Ecto neural progenitor cell (in vitro differentiated cells): ENCODE results near the gene CDKAL1.

Source experiments
- DNase-seq: peaks from one replicate; pipeline ENCODE4 v3.0.0-alpha.2; 2018; ENCODE audit warnings: low spot score

CDKAL1 gene

GRCh38 chr6:21263531-21264287 is 729.5 kb downstream of the CDKAL1 start:
- no peak for DNase-seq

GRCh38 chr6:21264288-21265033 is 730.2 kb downstream of the CDKAL1 start:
- no peak for DNase-seq

DNA sequence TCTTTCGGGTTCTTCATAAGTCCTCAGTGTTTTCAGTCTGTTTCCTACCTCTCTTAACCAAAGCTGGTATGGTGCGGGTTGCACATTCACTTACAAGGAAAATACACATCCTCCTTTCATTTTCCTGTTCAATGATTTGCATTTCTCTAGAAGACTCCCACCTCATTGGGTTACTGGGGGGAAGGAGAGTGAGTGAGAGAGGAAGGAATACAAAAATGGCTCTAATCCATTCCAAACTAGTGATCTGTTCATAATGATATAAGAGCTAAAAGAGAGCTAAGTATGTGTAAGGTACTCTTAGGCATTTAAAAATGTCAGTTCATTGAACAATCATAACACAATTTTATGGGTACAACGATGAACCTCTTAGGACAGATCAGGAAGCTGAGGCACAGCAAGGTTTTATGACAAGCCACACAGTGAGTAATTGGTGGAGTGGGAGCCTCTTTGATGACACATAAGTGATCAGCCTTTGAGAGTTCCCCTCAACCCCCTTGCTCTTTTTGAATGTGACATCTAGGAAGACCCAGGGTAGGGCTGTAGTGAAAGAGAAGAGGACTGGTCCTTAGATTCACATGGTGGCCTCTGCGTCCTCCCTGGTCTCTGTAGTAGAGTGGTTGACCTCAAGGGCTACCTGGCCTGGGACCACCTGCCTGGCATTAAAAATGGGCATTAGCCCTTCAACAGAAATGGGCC is 730.9 kb downstream of the CDKAL1 start:
- DNase-seq, result no peak

DNA sequence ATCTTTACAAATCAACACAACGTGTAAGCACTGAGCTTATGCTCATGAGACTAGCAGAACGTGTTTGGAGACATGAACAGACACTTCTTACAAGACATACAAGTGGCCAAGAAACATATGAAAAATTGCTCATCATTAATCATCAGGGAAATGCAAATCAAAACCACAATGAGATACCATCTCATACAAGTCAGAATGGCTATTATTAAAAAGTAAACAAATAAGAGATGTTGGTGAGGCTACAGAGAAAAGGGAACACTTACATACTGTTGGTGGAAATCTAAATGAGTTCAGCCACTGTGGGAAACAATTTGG is 731.4 kb downstream of the CDKAL1 start:
- DNase-seq, result no peak

DNA sequence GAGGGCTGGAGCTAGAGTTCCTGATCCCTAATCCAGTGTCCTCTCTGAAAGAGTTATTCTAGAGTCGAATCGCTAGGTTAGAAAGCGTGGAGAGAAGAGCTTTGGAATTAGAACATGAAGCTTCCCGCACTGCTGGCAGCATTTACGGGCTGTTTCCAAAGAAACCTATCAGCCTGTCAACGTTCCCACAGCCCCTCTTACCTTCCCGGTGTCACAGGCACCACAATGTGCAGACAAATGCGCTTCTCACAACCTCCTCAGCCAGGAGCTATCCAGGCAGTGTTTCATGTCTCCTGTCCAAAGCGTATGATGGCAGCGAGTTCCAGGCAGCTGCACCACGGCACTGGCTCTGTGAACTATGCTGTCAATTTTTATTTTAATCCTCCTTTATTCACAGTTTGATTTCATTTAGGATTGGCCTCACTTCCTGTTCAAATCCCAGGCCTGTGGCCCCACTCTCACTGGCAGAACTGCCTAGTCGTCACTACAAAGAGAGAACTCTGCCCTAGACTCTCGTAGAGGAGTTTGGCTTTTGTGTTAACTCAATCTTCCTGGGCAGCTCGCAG is 736.5 kb downstream of the CDKAL1 start:
- no peak for DNase-seq

GRCh38 chr6:21271428-21272155 is 737.3 kb downstream of the CDKAL1 start:
- no peak for DNase-seq

DNA sequence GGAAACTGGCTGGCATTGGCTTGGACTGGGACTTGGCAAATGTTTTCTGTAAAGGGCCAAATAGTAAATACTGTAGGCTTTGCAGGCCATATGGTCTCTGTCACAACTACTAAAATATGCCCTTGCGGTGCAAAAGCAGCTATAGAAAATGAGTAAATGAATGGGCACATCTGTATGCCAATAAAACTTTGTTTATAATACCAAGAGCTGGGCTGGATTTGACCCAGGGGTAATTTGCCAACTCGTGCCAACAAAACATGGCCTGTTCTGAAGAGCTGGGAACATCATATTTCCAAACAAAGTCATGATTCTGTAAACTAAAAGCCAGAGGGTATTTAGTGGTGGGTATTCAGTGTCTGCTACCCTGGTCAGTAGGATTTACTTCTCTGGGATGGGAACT is 739.2 kb downstream of the CDKAL1 start:
- DNase-seq, result no peak

DNA sequence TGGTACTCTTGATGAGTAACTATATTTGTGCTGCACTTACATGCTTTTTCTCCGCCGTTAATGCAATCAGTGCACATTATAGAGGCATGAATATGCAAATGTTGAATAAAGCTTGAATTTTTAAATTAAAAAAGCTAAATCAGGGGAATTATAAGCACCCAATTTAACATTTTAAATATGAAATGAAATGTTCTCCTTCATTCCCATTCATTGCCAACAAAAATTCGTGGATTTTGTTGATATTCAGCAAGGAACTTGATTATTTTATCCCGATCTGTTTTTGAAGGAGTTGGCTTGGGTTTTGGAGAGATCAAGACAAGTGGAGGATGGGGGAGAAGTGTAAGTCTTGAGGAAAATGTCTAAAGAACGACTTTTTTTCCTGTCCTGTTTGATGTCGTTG is 740.6 kb downstream of the CDKAL1 start:
- no peak for DNase-seq

DNA sequence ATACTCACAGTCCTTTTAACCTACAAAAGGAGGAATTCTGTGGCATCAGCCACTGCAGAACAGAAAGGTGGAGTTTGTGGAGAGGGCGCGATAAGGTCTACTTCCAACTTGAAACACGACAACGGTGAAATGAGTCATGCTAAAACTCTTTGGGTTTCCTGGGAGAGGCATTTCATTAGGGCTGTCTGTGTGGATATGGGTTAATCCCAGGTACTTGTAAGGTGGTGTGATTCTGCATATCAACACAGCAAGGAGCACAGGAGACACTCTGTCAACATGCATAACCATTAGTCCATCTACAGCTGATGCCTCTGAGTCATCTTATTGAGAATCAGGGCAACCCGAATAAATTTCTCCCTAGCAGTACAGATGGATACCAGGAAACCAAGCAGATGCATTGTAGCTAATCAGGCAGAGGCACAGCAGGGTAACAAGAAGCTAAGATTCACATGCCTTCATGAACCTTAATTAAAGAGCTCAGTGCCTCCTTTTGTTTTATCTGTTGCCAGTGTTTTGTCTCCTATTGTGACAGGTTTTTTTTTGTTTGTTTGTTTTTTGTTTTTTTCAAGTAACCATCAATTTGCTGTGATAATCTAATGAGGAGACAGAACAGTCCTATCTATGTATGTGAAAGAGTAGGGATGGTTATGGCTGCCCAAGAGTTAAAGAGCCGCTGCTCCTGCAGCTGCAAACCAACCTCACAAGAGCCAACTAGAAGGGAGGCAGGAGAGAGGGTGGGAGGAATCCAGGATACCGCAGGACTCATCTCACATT is 743.5 kb downstream of the CDKAL1 start:
- no peak for DNase-seq

DNA sequence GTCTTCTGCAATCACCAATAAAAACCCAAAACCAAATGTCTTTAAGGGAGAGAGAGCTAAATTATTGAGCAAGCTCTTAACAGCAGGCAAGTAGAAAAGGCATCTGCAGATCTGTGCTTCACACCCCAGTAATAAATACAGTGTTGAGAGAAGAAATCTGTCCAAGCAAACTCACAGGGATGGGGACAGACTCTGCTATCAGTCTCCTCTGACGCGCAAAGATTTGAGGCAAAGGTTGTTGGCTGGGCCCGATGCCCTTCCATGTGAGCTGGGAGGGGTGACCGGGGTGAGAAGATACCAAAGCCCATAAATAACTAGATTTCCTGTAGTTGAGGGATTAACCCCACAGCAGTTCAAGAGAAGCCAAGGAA is 744.1 kb downstream of the CDKAL1 start:
- no peak for DNase-seq

GRCh38 chr6:21279619-21280018 is 745.4 kb downstream of the CDKAL1 start:
- DNase-seq, result no peak

DNA sequence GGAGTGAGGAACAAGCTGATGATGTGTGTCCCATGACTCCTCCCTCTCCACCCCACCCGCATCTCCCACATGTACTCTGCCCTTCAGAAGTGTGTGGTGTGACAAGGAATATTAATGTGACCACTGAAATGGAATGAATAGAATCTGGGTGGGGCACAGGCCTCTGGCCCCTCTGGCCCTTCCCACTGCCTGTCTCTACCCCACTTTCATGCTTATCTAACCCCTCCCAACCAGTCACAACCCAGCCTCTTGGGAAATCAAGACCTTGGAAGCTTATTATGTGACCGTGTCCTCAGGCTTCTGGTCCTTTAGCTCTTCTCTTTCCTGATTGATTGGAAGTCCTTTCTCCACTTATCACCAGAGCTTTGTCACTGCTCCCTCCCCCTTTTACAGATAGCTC is 747.1 kb downstream of the CDKAL1 start:
- no peak for DNase-seq
